Lung (tissue), 12 donors: ENCODE results near the gene GSE1. TPM values are rescaled to one million over a fixed set of nuclear protein-coding genes. Genes with fewer than 3 reads are reported as not detected.

Source experiments
- ATAC-seq: fragments of 200-7000 bp; cut with Tn5 transposase; one replicate; pipeline ENCODE4 v1.9.1; 2020; ENCODE audit warnings: moderate number of reproducible peaks; ENCODE audit not compliant: insufficient read depth, low FRiP score
- DNase-seq, 3 donors: peaks; one replicate each; pipeline ENCODE4 v3.0.0-alpha.2; 2013 to 2017
- H3K27ac ChIP-seq, 2 donors: one replicate each; pipeline ENCODE4 v1.5.1; 2013; ENCODE audit warnings: mild to moderate bottlenecking in 2 of 2, moderate library complexity in 2 of 2, control low read depth in 1 of 2, inconsistent platforms in 1 of 2, low read depth in 1 of 2, low read length in 1 of 2
- H3K27me3 ChIP-seq, 3 donors: one replicate each; pipeline ENCODE4 v1.5.1; 2013; ENCODE audit warnings: low read length in 2 of 3; ENCODE audit not compliant: control insufficient read depth in 3 of 3, insufficient read depth in 3 of 3
- H3K36me3 ChIP-seq, 4 donors: one replicate each; pipeline ENCODE4 v1.5.1; 2013; ENCODE audit warnings: low read length in 4 of 4, mild to moderate bottlenecking in 1 of 4, moderate library complexity in 1 of 4; ENCODE audit not compliant: control insufficient read depth in 4 of 4, insufficient read depth in 4 of 4
- H3K4me1 ChIP-seq, 5 donors: one replicate each; pipeline ENCODE4 v1.5.1; 2013; ENCODE audit warnings: low read length in 5 of 5, mild to moderate bottlenecking in 2 of 5, moderate library complexity in 1 of 5; ENCODE audit not compliant: control insufficient read depth in 5 of 5, insufficient read depth in 5 of 5
- H3K4me3 ChIP-seq: one replicate; pipeline ENCODE4 v1.5.1; 2013; ENCODE audit warnings: mild to moderate bottlenecking, control low read depth, moderate library complexity
- H3K9ac ChIP-seq, 2 donors: one replicate each; pipeline ENCODE4 v1.5.1; 2013; ENCODE audit warnings: low read length in 2 of 2, control low read depth in 1 of 2; ENCODE audit not compliant: insufficient read depth in 1 of 2
- H3K9me3 ChIP-seq, 4 donors: one replicate each; pipeline ENCODE4 v1.5.1; 2013; ENCODE audit warnings: low read length in 3 of 4, mild to moderate bottlenecking in 1 of 4, moderate library complexity in 1 of 4; ENCODE audit not compliant: control insufficient read depth in 4 of 4, insufficient read depth in 3 of 4
- WGBS, 2 donors: extraction: QIAGEN DNeasy Blood & Tissue Kit; methylation state at CpG; one replicate each; pipeline ENCODE4 v1.1.7; 2013; 5-methylcytosine and 5-hydroxymethylcytosine counted together
- polyA plus RNA-seq, 2 donors: library from polyadenylated mRNA; stranded (reverse); fragments of 200-250 nt; gene quantifications; one replicate each; pipeline ENCODE4 v1.2.1, GENCODE V29; 2013
- total RNA-seq, 2 donors: library from RNA; depleted of rRNA in 1 of 2; stranded (reverse); fragments of >200 nt in 1 of 2; gene quantifications; one replicate each; pipeline ENCODE4 v1.2.1, GENCODE V29; 2014 to 2021
- TF ChIP-seq, protein P1 (sequence below): IDR thresholded peaks from 2 replicates; pipeline ENCODE4 v1.5.1; 2012; ENCODE audit warnings: mild to moderate bottlenecking; ENCODE audit errors: control extremely low read depth, extremely low read depth
- donor health status: control.
- donor health status: control.
- donor health status: Bipolar disorder and iron deficiency.
- donor health status: healthy.
- donor health status: DM: yes; HTN: yes; CAD: no.

Gene GSE1
- total and polyA plus RNA-seq, 4 donors: 21.3 to 122 (median 74.7) TPM

DNA sequence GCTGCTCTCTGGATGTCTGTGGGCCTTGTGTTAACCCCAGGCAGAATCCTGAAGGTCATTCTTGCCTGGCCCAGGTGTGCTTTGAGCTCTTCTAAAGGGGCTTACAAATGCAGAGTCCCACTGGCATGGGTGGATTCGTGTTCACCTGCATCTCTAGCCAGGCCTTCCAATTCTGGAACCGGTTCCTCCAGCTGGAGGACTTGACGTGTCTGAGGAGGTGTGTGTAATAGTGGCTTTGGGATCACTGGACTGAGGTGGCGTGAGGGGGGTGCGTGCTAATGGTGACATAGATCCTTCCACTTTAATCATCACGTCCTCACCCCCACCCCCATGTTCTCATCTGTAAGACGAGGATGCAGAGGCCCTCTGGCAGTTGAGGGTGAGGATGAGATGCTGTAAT is 4.8 kb downstream of the GSE1 start:
- H3K27me3 ChIP-seq: no peaks in the 10 kb centered on the region
- TF ChIP-seq, protein P1, sequence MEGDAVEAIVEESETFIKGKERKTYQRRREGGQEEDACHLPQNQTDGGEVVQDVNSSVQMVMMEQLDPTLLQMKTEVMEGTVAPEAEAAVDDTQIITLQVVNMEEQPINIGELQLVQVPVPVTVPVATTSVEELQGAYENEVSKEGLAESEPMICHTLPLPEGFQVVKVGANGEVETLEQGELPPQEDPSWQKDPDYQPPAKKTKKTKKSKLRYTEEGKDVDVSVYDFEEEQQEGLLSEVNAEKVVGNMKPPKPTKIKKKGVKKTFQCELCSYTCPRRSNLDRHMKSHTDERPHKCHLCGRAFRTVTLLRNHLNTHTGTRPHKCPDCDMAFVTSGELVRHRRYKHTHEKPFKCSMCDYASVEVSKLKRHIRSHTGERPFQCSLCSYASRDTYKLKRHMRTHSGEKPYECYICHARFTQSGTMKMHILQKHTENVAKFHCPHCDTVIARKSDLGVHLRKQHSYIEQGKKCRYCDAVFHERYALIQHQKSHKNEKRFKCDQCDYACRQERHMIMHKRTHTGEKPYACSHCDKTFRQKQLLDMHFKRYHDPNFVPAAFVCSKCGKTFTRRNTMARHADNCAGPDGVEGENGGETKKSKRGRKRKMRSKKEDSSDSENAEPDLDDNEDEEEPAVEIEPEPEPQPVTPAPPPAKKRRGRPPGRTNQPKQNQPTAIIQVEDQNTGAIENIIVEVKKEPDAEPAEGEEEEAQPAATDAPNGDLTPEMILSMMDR: no peak
- no peak overlapping the region for H3K9ac ChIP-seq
- 67 to 72% methylated on average over 7 of the region's 7 CpGs for WGBS, 2 donors
- H3K9me3 ChIP-seq: no peaks in the 10 kb centered on the region
- DNase-seq (peak; percentile 55 to 69 (median 62)), ATAC-seq (no peak)
- peaks cover 0 to 5% (median 0%) of the 10 kb centered on the region in 4 donors for H3K36me3 ChIP-seq
- no peak overlapping the region for H3K4me3 ChIP-seq
- peaks cover 4 to 53% (median 30%) of the 10 kb centered on the region in 5 donors for H3K4me1 ChIP-seq
- peak overlapping the region in 1 of 2 donors; percentile 34 for H3K27ac ChIP-seq

DNA sequence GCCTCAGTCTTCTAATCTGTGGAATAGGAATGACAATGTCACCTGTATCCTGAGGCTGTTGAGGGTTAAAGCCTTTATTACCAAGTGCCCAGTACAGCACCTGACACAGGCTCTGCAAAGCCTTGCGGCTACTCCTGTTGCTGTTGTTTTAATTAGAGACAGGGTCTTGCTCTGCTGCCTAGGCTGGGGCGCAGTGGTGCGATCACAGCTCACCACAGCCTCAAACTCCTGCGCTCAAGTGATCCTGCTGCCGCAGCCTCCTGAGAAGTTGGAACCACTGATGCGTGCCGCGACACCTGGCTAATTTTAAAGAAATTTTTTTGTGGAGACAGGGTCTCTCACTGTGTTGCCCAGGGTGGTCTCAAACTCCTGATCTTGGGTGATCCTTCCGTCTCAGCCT is 5.4 kb downstream of the GSE1 start:
- no peak overlapping the region for H3K9ac ChIP-seq
- H3K27ac ChIP-seq: peak overlapping the region in 1 of 2 donors; percentile 34
- TF ChIP-seq, protein P1: no peak
- DNase-seq (no peak), ATAC-seq (no peak)
- H3K4me3 ChIP-seq: no peak overlapping the region
- H3K27me3 ChIP-seq: no peaks in the 10 kb centered on the region
- H3K4me1 ChIP-seq: peaks cover 4 to 58% (median 30%) of the 10 kb centered on the region in 5 donors
- no peaks in the 10 kb centered on the region for H3K9me3 ChIP-seq
- 96% methylated on average over 9 of the region's 9 CpGs for WGBS, 2 donors
- H3K36me3 ChIP-seq: peaks cover 0 to 5% (median 0%) of the 10 kb centered on the region in 4 donors

DNA sequence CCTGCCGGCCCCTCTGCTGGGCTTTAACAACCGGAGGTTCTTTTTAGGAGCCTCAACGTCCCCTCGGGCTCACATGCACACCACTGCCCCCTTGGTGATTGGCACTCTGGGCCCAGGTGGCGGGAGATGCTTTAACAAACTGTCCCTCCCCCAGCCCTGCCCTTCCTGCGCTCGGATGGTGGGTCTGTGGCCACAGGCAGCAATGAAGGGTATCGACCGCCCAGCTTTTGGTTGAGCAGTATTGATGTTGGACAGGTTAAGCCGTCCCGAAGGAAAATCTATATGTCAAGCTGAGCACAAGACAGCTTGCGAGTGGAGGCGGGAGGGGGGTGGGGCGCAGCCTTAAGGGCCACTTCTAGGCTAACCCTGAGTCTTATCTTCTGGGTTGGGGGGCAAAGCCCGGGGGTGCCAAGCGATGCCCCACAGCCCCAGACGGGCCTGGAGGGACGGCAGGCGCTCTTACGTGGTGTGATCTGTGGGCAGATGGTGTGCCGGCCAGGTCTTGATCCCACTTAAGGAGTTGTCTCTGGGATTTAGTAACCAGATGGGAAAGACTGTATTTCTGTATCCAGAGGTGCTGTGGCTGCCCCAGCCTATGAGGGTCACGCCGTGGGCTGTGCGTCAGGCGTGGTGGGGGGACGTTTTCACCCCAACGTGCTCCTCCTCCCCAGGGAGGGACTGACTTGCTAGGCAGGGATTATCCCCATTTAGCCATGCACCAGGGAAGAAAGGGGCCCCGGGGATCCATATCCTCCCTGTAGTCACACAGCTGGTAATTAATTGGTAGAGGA is 6.2 kb downstream of the GSE1 start:
- Histone ChIP-seq H3K9ac (no peak overlapping the region), H3K4me3 (no peak overlapping the region), H3K27ac (no peak overlapping the region), H3K4me1 (peaks cover 4 to 65% (median 30%) of the 10 kb centered on the region in 5 donors), H3K36me3 (peaks cover 0 to 5% (median 0%) of the 10 kb centered on the region in 4 donors), H3K9me3 (no peaks in the 10 kb centered on the region), H3K27me3 (no peaks in the 10 kb centered on the region)
- DNase-seq (no peak), ATAC-seq (no peak)
- WGBS, 2 donors: 88 to 91% methylated on average over 28 of the region's 28 CpGs
- TF ChIP-seq, protein P1: no peak
